Measurements from ENCODE around the gene TRIM52. TPM values are rescaled to one million over a fixed set of nuclear protein-coding genes. Genes with fewer than 3 reads are reported as not detected.

The TRIM52 gene
- total and polyA plus RNA-seq, 9 of the 15 experiments (the other 6 are each of a cell fraction or from before 2014, with no cell fraction given): 3.3 to 21.9 (median 13.5) TPM

- TF ChIP-seq BCLAF1 (IDR thresholded peaks at IDR 0.05; ENCODE audit: borderline replicate concordance in 1 of 2, control insufficient read depth in 1 of 2, low read depth in 2 of 2, low read length in 1 of 2) (peak in 1 of 2 experiments; percentile 14; a peak in 1 of 4 replicates), ZBTB33 (CRISPR knock-in tag; IDR thresholded peaks at IDR 0.05) (0 out of 2 replicates have a peak, but pooled peaks have one; percentile 9), PHF8 (IDR thresholded peaks at IDR 0.05; ENCODE audit: borderline replicate concordance, low read length) (peak; percentile 23; the same call in 1 of the 2 replicates), ELF1 (tag; IDR thresholded peaks at IDR 0.05) (0 out of 2 replicates have a peak, but pooled peaks have one; percentile 16), CXXC5 (CRISPR knock-in tag; IDR thresholded peaks at IDR 0.05) (0 out of 2 replicates have a peak, but pooled peaks have one; percentile 46), FOXP4 (CRISPR knock-in tag; IDR thresholded peaks at IDR 0.05; ENCODE audit: borderline replicate concordance) (peak; percentile 76; the same call in 1 of the 2 replicates), RHOXF2B (CRISPR knock-in tag; conservative IDR thresholded peaks at IDR 0.05) (no peak), JUND (IDR thresholded peaks at IDR 0.05; ENCODE audit: borderline replicate concordance, low read depth, low read length) (0 out of 2 replicates have a peak, but pooled peaks have one; percentile 3), JUND (tag; IDR thresholded peaks at IDR 0.05; ENCODE audit: borderline replicate concordance, low read depth, low read length) (no peak), EGR1 (conservative IDR thresholded peaks at IDR 0.05) (peak; percentile 75)
- TF ChIP-seq, protein P1, sequence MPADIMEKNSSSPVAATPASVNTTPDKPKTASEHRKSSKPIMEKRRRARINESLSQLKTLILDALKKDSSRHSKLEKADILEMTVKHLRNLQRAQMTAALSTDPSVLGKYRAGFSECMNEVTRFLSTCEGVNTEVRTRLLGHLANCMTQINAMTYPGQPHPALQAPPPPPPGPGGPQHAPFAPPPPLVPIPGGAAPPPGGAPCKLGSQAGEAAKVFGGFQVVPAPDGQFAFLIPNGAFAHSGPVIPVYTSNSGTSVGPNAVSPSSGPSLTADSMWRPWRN (IDR thresholded peaks at IDR 0.05; ENCODE audit: low read depth): 0 out of 2 replicates have a peak, but pooled peaks have one; percentile 9
Observed at GRCh38 chr5:181221105-181221791, 39.7 kb downstream of the TRIM52 start (continued).
